Posterior cingulate gyrus (tissue), 11 donors: ENCODE results near the gene CPN1.
A peak's percentile ranks its signal among the peaks of the same experiment; 100 is the strongest.

Source experiments
- DNase-seq, 10 donors: peaks; one replicate each; pipeline versions ENCODE4 v3.0.0 to v3.0.0-alpha.2; 2020 to 2021; ENCODE audit warnings: mixed read lengths in 3 of 10
- intact Hi-C: fragments of 100-400 bp; cut with DNase I; formaldehyde crosslinking; loops from one replicate; pipeline ENCODE4 v1.15.1; 2023

The CPN1 gene

GRCh38 chr10:100000109-100000644 is 81.5 kb downstream of the CPN1 start:
- intact Hi-C loops = no loop called here

GRCh38 chr10:99999319-100000108 is 82.2 kb downstream of the CPN1 start:
- intact Hi-C loops = no loop called here
- no peak for DNase-seq

More at GRCh38 chr10:100000109-100000644, 81.5 kb downstream of the CPN1 start:
- DNase-seq = no peak

GRCh38 chr10:99998889-99999288 is 82.8 kb downstream of the CPN1 start:
- intact Hi-C loops = no loop called here

GRCh38 chr10:99996671-99997648 is 84.7 kb downstream of the CPN1 start:
- intact Hi-C loops = no loop called here
- DNase-seq = no peak

More at GRCh38 chr10:99998889-99999288, 82.8 kb downstream of the CPN1 start:
- no peak for DNase-seq

GRCh38 chr10:99995713-99996112 is 86.0 kb downstream of the CPN1 start:
- DNase-seq = no peak
- intact Hi-C loops = no loop called here

- no peak for DNase-seq
- intact Hi-C loops = no loop called here
Observed at GRCh38 chr10:99995269-99995668, 86.4 kb downstream of the CPN1 start.

- intact Hi-C loops = no loop called here
- no peak for DNase-seq
Observed at GRCh38 chr10:99994801-99995200, 86.9 kb downstream of the CPN1 start.

- intact Hi-C loops = no loop called here
- DNase-seq = peak in 3 of 10 donors; percentile 12 to 79 (median 55)
Observed at GRCh38 chr10:99993701-99994689, 87.7 kb downstream of the CPN1 start.
